Endodermal cell (in vitro differentiated cells): ENCODE results near the gene SPAG9. TPM values are rescaled to one million over a fixed set of nuclear protein-coding genes. Genes with fewer than 3 reads are reported as not detected.
A peak's percentile ranks its signal among the peaks of the same experiment; 100 is the strongest.

Source experiments
- DNase-seq: peaks from one replicate; pipeline ENCODE4 v3.0.0-alpha.2; 2017
- H3K27ac ChIP-seq: 2 replicates; pipeline ENCODE4 v1.5.1; 2013; ENCODE audit warnings: mild to moderate bottlenecking, low read depth, low read length, moderate library complexity
- H3K27me3 ChIP-seq: 2 replicates; pipeline ENCODE4 v1.6.1; 2013; ENCODE audit warnings: mild to moderate bottlenecking, low read length, moderate library complexity; ENCODE audit not compliant: insufficient read depth, control insufficient read depth, poor library complexity, severe bottlenecking
- H3K36me3 ChIP-seq: 2 replicates; pipeline ENCODE4 v1.7.0; 2013; ENCODE audit warnings: mild to moderate bottlenecking, low read length, moderate library complexity; ENCODE audit not compliant: control insufficient read depth, insufficient read depth
- H3K4me1 ChIP-seq: one replicate; pipeline ENCODE4 v1.7.0; 2013; ENCODE audit warnings: low read length; ENCODE audit not compliant: control insufficient read depth, insufficient read depth
- H3K4me3 ChIP-seq: 2 replicates; pipeline ENCODE4 v1.5.1; 2013; ENCODE audit warnings: mild to moderate bottlenecking, low read length, moderate library complexity
- H3K9ac ChIP-seq: 2 replicates; pipeline ENCODE4 v1.6.1; 2013; ENCODE audit warnings: mild to moderate bottlenecking, low read length, moderate library complexity; ENCODE audit not compliant: poor library complexity, severe bottlenecking; ENCODE audit errors: extremely low read depth
- H3K9me3 ChIP-seq: 2 replicates; pipeline ENCODE4 v1.6.1; 2013; ENCODE audit warnings: mild to moderate bottlenecking, low read length, moderate library complexity; ENCODE audit not compliant: control insufficient read depth
- H3K27ac Mint-ChIP-seq: 2 replicates; pipeline ENCODE4 v1.8.0; 2020; ENCODE audit warnings: mixed read lengths
- H3K27me3 Mint-ChIP-seq: 2 replicates; pipeline ENCODE4 v1.8.0; 2021; ENCODE audit warnings: mild to moderate bottlenecking, mixed read lengths; ENCODE audit not compliant: insufficient read depth
- H3K36me3 Mint-ChIP-seq: 2 replicates; pipeline ENCODE4 v1.8.0; 2020; ENCODE audit warnings: low read depth, mixed read lengths
- H3K4me1 Mint-ChIP-seq: 2 replicates; pipeline ENCODE4 v1.8.0; 2020; ENCODE audit warnings: mixed read lengths
- H3K4me3 Mint-ChIP-seq: 2 replicates; pipeline ENCODE4 v1.8.0; 2020; ENCODE audit warnings: mild to moderate bottlenecking, moderate library complexity, mixed read lengths
- H3K9me3 Mint-ChIP-seq: 2 replicates; pipeline ENCODE4 v1.8.0; 2020; ENCODE audit warnings: mild to moderate bottlenecking, mixed read lengths
- WGBS, 2 experiments: methylation state at CpG; one replicate each; pipeline versions ENCODE4 v1.1.5 to v1.1.7; 2013; ENCODE audit warnings: missing lambda C conversion rate in 2 of 2, mixed read lengths in 1 of 2; ENCODE audit not compliant: insufficient coverage in 1 of 2, insufficient read length in 1 of 2; 5-methylcytosine and 5-hydroxymethylcytosine counted together
- total RNA-seq, 2 donors: library from RNA; stranded (reverse); fragmentation: NEBNext Ultra II Directional in 1 of 2; extraction: Animal tissue kit (Norgen Biotek cat#: 25700) in 1 of 2; gene quantifications; 2 replicates in 1 of 2; 3 replicates in 1 of 2; pipeline ENCODE4 v1.2.1, GENCODE V29; 2021
- TF ChIP-seq, protein P1 (sequence below): fragments of 200-600 bp; sonication (generic); conservative IDR thresholded peaks from 2 replicates; pipeline ENCODE4 v1.5.0; 2021; ENCODE audit warnings: antibody characterized with exemption, mild to moderate bottlenecking

The SPAG9 gene
- total RNA-seq, 2 donors from 2014 or later, result 64.8 to 77.7 TPM

DNA sequence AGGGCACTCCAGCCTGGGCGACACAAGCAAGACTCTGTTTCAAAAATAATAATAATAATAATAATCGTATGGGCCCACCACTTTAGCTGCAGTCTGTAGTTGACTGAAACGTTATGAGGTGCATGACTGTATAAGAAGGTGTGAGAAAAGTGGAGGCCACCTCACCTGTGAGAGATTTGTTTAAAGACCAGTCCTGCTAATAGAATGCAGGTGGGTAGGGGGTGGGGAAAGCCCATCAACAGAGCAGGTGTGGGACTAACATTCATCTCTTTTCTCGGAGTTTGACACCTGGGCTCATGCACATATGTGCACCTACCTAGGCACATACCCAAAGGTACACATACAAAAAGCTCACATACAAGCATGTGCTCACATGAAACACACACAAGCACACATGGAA lies 186.5 kb downstream of the SPAG9 start:
- Histone ChIP-seq H3K36me3 (no peaks in the 10 kb centered on the region), H3K27ac (no peak overlapping the region), H3K9ac (no peak overlapping the region), H3K9me3 (no peaks in the 10 kb centered on the region), H3K4me3 (no peak overlapping the region), H3K4me1 (peaks cover 5% of the 10 kb centered on the region), H3K27me3 (peaks cover 25% of the 10 kb centered on the region)
- peaks cover 30% of the 10 kb centered on the region for H3K27me3 Mint-ChIP-seq
- H3K27ac Mint-ChIP-seq, result no peak overlapping the region
- H3K9me3 Mint-ChIP-seq, result no peaks in the 10 kb centered on the region
- H3K36me3 Mint-ChIP-seq, result no peaks in the 10 kb centered on the region
- DNase-seq, result no peak
- no peak overlapping the region for H3K4me3 Mint-ChIP-seq
- WGBS, 2 experiments, result 80 to 89% methylated on average over 1 to 3 of the region's 4 CpGs
- H3K4me1 Mint-ChIP-seq, result peaks cover 13% of the 10 kb centered on the region
- TF ChIP-seq, protein P1, sequence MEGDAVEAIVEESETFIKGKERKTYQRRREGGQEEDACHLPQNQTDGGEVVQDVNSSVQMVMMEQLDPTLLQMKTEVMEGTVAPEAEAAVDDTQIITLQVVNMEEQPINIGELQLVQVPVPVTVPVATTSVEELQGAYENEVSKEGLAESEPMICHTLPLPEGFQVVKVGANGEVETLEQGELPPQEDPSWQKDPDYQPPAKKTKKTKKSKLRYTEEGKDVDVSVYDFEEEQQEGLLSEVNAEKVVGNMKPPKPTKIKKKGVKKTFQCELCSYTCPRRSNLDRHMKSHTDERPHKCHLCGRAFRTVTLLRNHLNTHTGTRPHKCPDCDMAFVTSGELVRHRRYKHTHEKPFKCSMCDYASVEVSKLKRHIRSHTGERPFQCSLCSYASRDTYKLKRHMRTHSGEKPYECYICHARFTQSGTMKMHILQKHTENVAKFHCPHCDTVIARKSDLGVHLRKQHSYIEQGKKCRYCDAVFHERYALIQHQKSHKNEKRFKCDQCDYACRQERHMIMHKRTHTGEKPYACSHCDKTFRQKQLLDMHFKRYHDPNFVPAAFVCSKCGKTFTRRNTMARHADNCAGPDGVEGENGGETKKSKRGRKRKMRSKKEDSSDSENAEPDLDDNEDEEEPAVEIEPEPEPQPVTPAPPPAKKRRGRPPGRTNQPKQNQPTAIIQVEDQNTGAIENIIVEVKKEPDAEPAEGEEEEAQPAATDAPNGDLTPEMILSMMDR, result no peak

- Mint-ChIP-seq H3K27ac (peak overlapping the region; percentile 89), H3K36me3 (no peaks in the 10 kb centered on the region), H3K4me1 (peaks cover 13% of the 10 kb centered on the region), H3K4me3 (peak overlapping the region; percentile 63), H3K9me3 (no peaks in the 10 kb centered on the region), H3K27me3 (peaks cover 26% of the 10 kb centered on the region)
- TF ChIP-seq, protein P1, result no peak
- Histone ChIP-seq H3K4me3 (peak overlapping the region; percentile 76), H3K9me3 (no peaks in the 10 kb centered on the region), H3K27me3 (peaks cover 25% of the 10 kb centered on the region), H3K4me1 (peaks cover 5% of the 10 kb centered on the region), H3K27ac (peak overlapping the region; percentile 85), H3K36me3 (no peaks in the 10 kb centered on the region), H3K9ac (peak overlapping the region; percentile 47)
- DNase-seq, result peak; percentile 95
- WGBS, 2 experiments, result 4 to 8% methylated on average over 17 to 62 of the region's 62 CpGs
These were observed 189.3 kb downstream of the SPAG9 start for GRCh38 chr17:50931144-50931908.

DNA sequence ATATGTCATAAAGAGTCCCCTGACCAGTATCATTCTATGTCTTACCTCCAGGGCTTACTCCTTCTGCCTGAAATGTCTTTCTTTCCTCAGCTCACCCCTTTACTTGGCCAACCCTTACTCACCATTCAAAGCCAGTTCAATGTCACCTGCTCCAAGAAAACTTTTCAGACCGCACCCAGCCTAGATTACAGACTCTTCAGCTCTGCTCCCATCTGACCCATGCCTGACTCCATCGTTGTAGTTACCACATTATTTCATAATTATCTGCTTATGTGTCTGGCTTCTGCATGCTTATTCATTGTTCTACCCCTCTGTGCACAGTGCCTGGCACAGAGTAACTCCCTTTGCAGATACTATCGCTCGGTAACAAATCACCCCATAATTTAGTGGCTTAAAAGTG lies 192.0 kb downstream of the SPAG9 start:
- Mint-ChIP-seq H3K36me3 (no peaks in the 10 kb centered on the region), H3K27me3 (peaks cover 26% of the 10 kb centered on the region), H3K9me3 (no peaks in the 10 kb centered on the region), H3K27ac (no peak overlapping the region), H3K4me3 (no peak overlapping the region), H3K4me1 (peaks cover 5% of the 10 kb centered on the region)
- Histone ChIP-seq H3K27me3 (peaks cover 25% of the 10 kb centered on the region), H3K27ac (no peak overlapping the region), H3K9me3 (no peaks in the 10 kb centered on the region), H3K36me3 (no peaks in the 10 kb centered on the region), H3K4me3 (no peak overlapping the region), H3K9ac (no peak overlapping the region), H3K4me1 (peaks cover 5% of the 10 kb centered on the region)
- TF ChIP-seq, protein P1, result no peak
- DNase-seq, result no peak
- WGBS, 2 experiments, result 98 to 100% methylated on average over 4 of the region's 4 CpGs
